ENCODE measurements around the gene PLXNC1. TPM values are rescaled to one million over a fixed set of nuclear protein-coding genes. Genes with fewer than 3 reads are reported as not detected.

The PLXNC1 gene
- total and polyA plus RNA-seq, 9 of the 15 experiments (the other 6 are each of a cell fraction or from before 2014, with no cell fraction given) = 0.08 to 0.87 (median 0.28) TPM

DNA sequence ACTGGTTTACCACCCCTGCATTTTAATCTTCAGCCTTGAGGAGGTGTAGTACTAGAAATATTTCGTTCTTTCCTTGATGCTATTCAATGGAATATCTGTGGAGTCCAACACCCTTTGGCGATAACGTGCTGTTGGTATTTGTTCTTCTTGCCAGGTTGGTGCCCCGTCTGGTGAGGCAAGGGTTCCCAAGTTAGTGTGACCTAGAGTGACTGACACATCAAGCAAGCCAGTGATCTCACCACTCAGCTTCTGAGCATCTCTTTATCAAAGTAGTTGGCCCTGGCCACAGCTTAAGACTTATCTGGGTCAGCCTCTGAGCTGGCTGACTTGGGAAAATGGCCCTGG lies 60.2 kb downstream of the PLXNC1 start (continued):
- TF ChIP-seq, protein P1, sequence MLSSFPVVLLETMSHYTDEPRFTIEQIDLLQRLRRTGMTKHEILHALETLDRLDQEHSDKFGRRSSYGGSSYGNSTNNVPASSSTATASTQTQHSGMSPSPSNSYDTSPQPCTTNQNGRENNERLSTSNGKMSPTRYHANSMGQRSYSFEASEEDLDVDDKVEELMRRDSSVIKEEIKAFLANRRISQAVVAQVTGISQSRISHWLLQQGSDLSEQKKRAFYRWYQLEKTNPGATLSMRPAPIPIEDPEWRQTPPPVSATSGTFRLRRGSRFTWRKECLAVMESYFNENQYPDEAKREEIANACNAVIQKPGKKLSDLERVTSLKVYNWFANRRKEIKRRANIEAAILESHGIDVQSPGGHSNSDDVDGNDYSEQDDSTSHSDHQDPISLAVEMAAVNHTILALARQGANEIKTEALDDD (IDR thresholded peaks at IDR 0.05) = 0 out of 2 replicates have a peak, but pooled peaks have one; percentile 21

DNA sequence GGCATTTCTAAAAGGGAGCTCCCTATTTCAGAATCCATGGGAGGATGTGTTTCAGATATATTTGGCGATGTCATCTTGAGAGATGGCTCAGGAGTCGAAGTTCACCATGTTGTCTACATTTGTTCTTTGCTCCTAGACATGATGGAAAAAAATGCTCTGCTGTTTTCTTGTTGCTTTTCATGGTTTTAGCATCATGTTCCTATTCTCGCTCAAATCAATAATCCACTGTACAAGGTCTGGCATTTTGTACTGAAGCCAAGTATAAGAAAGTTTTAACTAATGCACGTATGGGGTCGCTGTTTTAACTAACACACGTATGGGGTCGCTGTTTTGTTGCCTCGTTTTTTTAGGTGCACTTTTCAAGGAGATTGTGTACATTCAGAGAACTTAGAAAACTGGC lies 60.9 kb downstream of the PLXNC1 start:
- FAIRE-seq (peak; percentile 26), ATAC-seq (no peak), DNase-seq (ENCODE audit: extremely low read depth in 1 of 4, low spot score in 3 of 4) (no peak)
- H3K79me2 ChIP-seq (ENCODE audit: control insufficient read depth, insufficient read depth, low read length) = no peaks in the 10 kb centered on the region
- in situ Hi-C loops (cut with MboI) (no loop called here), intact Hi-C loops (cut with micrococcal nuclease) (no loop called here)
- H3K4me1 ChIP-seq (replicated peaks in 1 of 2; ENCODE audit: control insufficient read depth in 2 of 2, insufficient read depth in 2 of 2, low read length in 2 of 2) = peaks cover 0 to 20% of the 10 kb centered on the region in 2 experiments; a peak in 3 of 5 replicates
- 21% methylated on average over 8 of the region's 8 CpGs for WGBS (ENCODE audit: insufficient coverage, low coverage, missing lambda C conversion rate)
- no peak overlapping the region for H3K9ac ChIP-seq (ENCODE audit: insufficient read depth in 1 of 2, low read depth in 2 of 2, low read length in 2 of 2)
- TF ChIP-seq, protein P2, sequence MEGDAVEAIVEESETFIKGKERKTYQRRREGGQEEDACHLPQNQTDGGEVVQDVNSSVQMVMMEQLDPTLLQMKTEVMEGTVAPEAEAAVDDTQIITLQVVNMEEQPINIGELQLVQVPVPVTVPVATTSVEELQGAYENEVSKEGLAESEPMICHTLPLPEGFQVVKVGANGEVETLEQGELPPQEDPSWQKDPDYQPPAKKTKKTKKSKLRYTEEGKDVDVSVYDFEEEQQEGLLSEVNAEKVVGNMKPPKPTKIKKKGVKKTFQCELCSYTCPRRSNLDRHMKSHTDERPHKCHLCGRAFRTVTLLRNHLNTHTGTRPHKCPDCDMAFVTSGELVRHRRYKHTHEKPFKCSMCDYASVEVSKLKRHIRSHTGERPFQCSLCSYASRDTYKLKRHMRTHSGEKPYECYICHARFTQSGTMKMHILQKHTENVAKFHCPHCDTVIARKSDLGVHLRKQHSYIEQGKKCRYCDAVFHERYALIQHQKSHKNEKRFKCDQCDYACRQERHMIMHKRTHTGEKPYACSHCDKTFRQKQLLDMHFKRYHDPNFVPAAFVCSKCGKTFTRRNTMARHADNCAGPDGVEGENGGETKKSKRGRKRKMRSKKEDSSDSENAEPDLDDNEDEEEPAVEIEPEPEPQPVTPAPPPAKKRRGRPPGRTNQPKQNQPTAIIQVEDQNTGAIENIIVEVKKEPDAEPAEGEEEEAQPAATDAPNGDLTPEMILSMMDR (IDR thresholded peaks at IDR 0.05 in 2 of 3, conservative IDR thresholded peaks at IDR 0.05 in 1 of 3; ENCODE audit: insufficient read depth in 2 of 3, low read depth in 1 of 3, low read length in 3 of 3) = peak; percentile 14 to 47 (median 46); a peak in 4 of 6 replicates
- TF ChIP-seq FOXK2 (conservative IDR thresholded peaks at IDR 0.05 in 1 of 2, IDR thresholded peaks at IDR 0.05 in 1 of 2; ENCODE audit: low read depth in 2 of 2) (no peak), RAD21 (CRISPR knock-in tag; conservative IDR thresholded peaks at IDR 0.05 in 1 of 2, IDR thresholded peaks at IDR 0.05 in 1 of 2) (peak in 1 of 2 experiments; percentile 46; a peak in 1 of 4 replicates)
- TF ChIP-seq, protein P3, sequence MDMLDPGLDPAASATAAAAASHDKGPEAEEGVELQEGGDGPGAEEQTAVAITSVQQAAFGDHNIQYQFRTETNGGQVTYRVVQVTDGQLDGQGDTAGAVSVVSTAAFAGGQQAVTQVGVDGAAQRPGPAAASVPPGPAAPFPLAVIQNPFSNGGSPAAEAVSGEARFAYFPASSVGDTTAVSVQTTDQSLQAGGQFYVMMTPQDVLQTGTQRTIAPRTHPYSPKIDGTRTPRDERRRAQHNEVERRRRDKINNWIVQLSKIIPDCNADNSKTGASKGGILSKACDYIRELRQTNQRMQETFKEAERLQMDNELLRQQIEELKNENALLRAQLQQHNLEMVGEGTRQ (CRISPR knock-in tag; IDR thresholded peaks at IDR 0.05) = no peak
- TF ChIP-seq, protein P4, sequence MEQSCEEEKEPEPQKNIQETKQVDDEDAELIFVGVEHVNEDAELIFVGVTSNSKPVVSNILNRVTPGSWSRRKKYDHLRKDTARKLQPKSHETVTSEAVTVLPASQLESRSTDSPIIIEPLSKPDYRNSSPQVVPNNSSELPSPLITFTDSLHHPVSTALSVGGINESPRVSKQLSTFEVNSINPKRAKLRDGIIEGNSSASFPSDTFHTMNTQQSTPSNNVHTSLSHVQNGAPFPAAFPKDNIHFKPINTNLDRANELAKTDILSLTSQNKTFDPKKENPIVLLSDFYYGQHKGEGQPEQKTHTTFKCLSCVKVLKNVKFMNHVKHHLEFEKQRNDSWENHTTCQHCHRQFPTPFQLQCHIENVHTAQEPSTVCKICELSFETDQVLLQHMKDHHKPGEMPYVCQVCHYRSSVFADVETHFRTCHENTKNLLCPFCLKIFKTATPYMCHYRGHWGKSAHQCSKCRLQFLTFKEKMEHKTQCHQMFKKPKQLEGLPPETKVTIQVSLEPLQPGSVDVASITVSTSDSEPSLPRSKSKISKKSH (CRISPR knock-in tag; IDR thresholded peaks at IDR 0.05) = no peak
- no TSS peak for BruUV-seq (replicated peaks)
- no peaks in the 10 kb centered on the region for H3K36me3 ChIP-seq (ENCODE audit: control insufficient read depth, insufficient read depth, low read length)
- no peak overlapping the region for H2AFZ ChIP-seq (ENCODE audit: low read depth, low read length)
- no peaks in the 10 kb centered on the region for H3K9me1 ChIP-seq (ENCODE audit: control insufficient read depth, insufficient read depth, low read length)
- ChIA-PET POLR2A (interaction anchor here (1.7 kb wide), 1 partner anchor 12 kb away, joined by 10 read pairs; no protein-coding TSS in a partner anchor), CTCF (ENCODE audit: low intra/inter-chr PET ratio) (no interaction called here)
- H3K4me3 ChIP-seq = no peak overlapping the region
- no peaks in the 10 kb centered on the region for H4K20me1 ChIP-seq (replicated peaks; ENCODE audit: control insufficient read depth, insufficient read depth, low read length)
- no peaks in the 10 kb centered on the region for H3K9me3 ChIP-seq (replicated peaks; ENCODE audit: control insufficient read depth, insufficient read depth, low read depth, low read length)
- no peak overlapping the region for H3K27ac ChIP-seq (ENCODE audit: extremely low read depth, low read depth, low read length)
- no peak overlapping the region for H3K4me2 ChIP-seq (ENCODE audit: insufficient read depth, low read length)
- no peaks in the 10 kb centered on the region for H3K27me3 ChIP-seq (ENCODE audit: control insufficient read depth in 2 of 2, insufficient read depth in 2 of 2, low read length in 2 of 2)

Measured in K562 (cell line).